Spleen (tissue), 11 donors: ENCODE measurements around the gene RASA3. TPM values are rescaled to one million over a fixed set of nuclear protein-coding genes. Genes with fewer than 3 reads are reported as not detected.
A peak's percentile ranks its signal among the peaks of the same experiment; 100 is the strongest.

Experiments
- DNase-seq: peaks from one replicate; pipeline ENCODE4 v3.0.0-alpha.2; 2020
- H3K27ac ChIP-seq, 8 donors: fragments of 200-600 bp; sonication (generic) in 7 of 8; 1 replicate in 4 of 8; 2 replicates in 4 of 8; pipeline versions ENCODE4 v1.5.0 to v1.8.0; 2016 to 2021; ENCODE audit warnings: inconsistent platforms in 4 of 8, mild to moderate bottlenecking in 4 of 8, moderate library complexity in 1 of 8
- H3K27me3 ChIP-seq, 7 donors: fragments of 200-600 bp; sonication (generic) in 6 of 7; replicated peaks in 1 of 7; 1 replicate in 4 of 7; 2 replicates in 3 of 7; pipeline versions ENCODE4 v1.5.0 to v1.8.0; 2016 to 2021; ENCODE audit warnings: inconsistent platforms in 3 of 7, mild to moderate bottlenecking in 1 of 7
- H3K36me3 ChIP-seq, 6 donors: fragments of 200-600 bp; sonication (generic) in 5 of 6; 1 replicate in 4 of 6; 2 replicates in 2 of 6; pipeline versions ENCODE4 v1.5.0 to v1.8.0; 2016 to 2021; ENCODE audit warnings: inconsistent platforms in 2 of 6
- H3K4me1 ChIP-seq, 6 donors: fragments of 200-600 bp; sonication (generic) in 5 of 6; 1 replicate in 3 of 6; 2 replicates in 3 of 6; pipeline versions ENCODE4 v1.5.0 to v1.8.0; 2016 to 2021; ENCODE audit warnings: inconsistent platforms in 3 of 6
- H3K4me3 ChIP-seq, 8 donors: fragments of 200-600 bp; sonication (generic) in 7 of 8; 1 replicate in 4 of 8; 2 replicates in 4 of 8; pipeline versions ENCODE4 v1.5.0 to v1.8.0; 2016 to 2021; ENCODE audit warnings: inconsistent platforms in 4 of 8, mild to moderate bottlenecking in 4 of 8, moderate library complexity in 2 of 8
- H3K9me3 ChIP-seq, 8 donors: fragments of 200-600 bp; sonication (generic) in 7 of 8; 1 replicate in 4 of 8; 2 replicates in 4 of 8; pipeline versions ENCODE4 v1.5.0 to v1.8.0; 2016 to 2021; ENCODE audit warnings: inconsistent platforms in 4 of 8
- CTCF ChIP-seq, 11 experiments: fragments of 200-600 bp in 7 of 11; fragments of 450-650 bp in 4 of 11; sonication (generic) in 4 of 11; IDR thresholded peaks in 8 of 11; conservative IDR thresholded peaks in 3 of 11; 1 replicate in 7 of 11; 2 replicates in 4 of 11; pipeline versions ENCODE4 v1.4.0 to v1.8.0; 2016 to 2021; ENCODE audit warnings: antibody characterized with exemption in 11 of 11, inconsistent platforms in 4 of 11, mild to moderate bottlenecking in 1 of 11
- POLR2A ChIP-seq, 3 donors: fragments of 450-650 bp; IDR thresholded peaks; one replicate each; pipeline ENCODE4 v1.5.1; 2017; ENCODE audit warnings: antibody characterized with exemption in 3 of 3, mild to moderate bottlenecking in 1 of 3
- POLR2AphosphoS5 ChIP-seq, 3 donors: sonication (generic); formaldehyde crosslinking; IDR thresholded peaks; one replicate each; pipeline ENCODE4 v1.5.1; 2017; ENCODE audit warnings: antibody characterized with exemption in 3 of 3
- WGBS, 5 donors: extraction: QIAGEN DNeasy Blood & Tissue Kit in 3 of 5; methylation state at CpG; one replicate each; pipeline versions ENCODE4 v1.1.5 to v1.1.7; 2013 to 2018; 5-methylcytosine and 5-hydroxymethylcytosine counted together
- intact Hi-C: fragments of 100-400 bp; cut with DNase I; formaldehyde crosslinking; loops from one replicate; pipeline ENCODE4 v1.15.0; 2023; ENCODE audit warnings: low total_unique reads
- polyA plus RNA-seq, 3 donors: library from polyadenylated mRNA; stranded (reverse); fragments of 200-250 nt; gene quantifications; one replicate each; pipeline ENCODE4 v1.2.1, GENCODE V29; 2013
- total RNA-seq, 7 donors: library from RNA; depleted of rRNA in 3 of 7; stranded (reverse); fragments of >200 nt in 3 of 7; fragmentation: NEBNext Ultra II Directional in 4 of 7; extraction: Animal tissue kit (Norgen Biotek cat#: 25700) in 4 of 7; gene quantifications; one replicate each; pipeline versions ENCODE4 v1.1.0 to v1.2.1, GENCODE V29; 2016 to 2021
- donor health status: healthy with polysubstance abuse.
- donor health status: DM: no; HTN: no; CAD: no; lungs with moderate emphysema.
- donor health status: DM: no; HTN: no; CAD: no.
- donor health status: Bipolar disorder and iron deficiency.
- donor health status: healthy.
- donor health status: DM: no; HTN: no; CAD: no.
- donor health status: DM: yes; HTN: yes; CAD: no.

The RASA3 gene
- total and polyA plus RNA-seq, 10 donors, result 11.7 to 52.8 (median 47.7) TPM

GRCh38 chr13:113964251-113964995 is 168.0 kb downstream of the RASA3 start:
- H3K27ac ChIP-seq, result no peak overlapping the region
- DNase-seq, result peak; percentile 49
- no peak overlapping the region for H3K4me3 ChIP-seq
- peaks cover 0 to 22% (median 0%) of the 10 kb centered on the region in 6 donors for H3K36me3 ChIP-seq
- 88 to 95% (median 93%) methylated on average over 16 to 21 of the region's 21 CpGs for WGBS, 5 donors
- intact Hi-C loops, result no loop called here
- H3K27me3 ChIP-seq, result no peaks in the 10 kb centered on the region
- TF ChIP-seq POLR2AphosphoS5 (IDR thresholded peaks at IDR 0.05) (no peak), POLR2A (IDR thresholded peaks at IDR 0.05) (no peak)
- H3K4me1 ChIP-seq, result peaks cover 0 to 7% (median 0%) of the 10 kb centered on the region in 6 donors
- peaks cover 0 to 16% (median 13%) of the 10 kb centered on the region in 8 donors for H3K9me3 ChIP-seq

DNA sequence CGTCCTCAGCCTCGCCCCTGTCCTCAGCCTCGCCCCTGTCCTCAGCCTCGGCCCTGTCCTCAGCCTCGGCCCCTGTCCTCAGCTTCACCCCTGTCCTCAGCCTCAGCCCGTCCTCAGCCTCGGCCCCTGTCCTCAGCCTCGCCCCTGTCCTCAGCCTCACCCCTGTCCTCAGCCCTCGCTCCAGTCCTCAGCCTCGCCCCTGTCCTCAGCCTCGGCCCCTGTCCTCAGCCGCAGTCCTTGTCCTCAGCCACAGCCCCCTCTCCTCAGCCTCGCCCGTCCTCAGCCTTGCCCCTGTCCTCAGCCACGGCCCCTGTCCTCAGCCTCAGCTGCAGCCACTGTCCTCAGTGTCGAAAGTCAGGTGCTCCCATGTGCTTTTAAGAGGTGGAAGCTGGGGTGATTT is 169.0 kb downstream of the RASA3 start:
- Histone ChIP-seq H3K36me3 (peaks cover 0 to 15% (median 0%) of the 10 kb centered on the region in 6 donors), H3K27ac (no peak overlapping the region), H3K4me3 (no peak overlapping the region), H3K4me1 (peaks cover 0 to 4% (median 0%) of the 10 kb centered on the region in 6 donors), H3K9me3 (peaks cover 0 to 25% (median 20%) of the 10 kb centered on the region in 8 donors), H3K27me3 (no peaks in the 10 kb centered on the region)
- peak; percentile 52 for DNase-seq
- WGBS, 5 donors, result 83 to 97% (median 94%) methylated on average over 16 of the region's 16 CpGs
- intact Hi-C loops, result no loop called here
- TF ChIP-seq POLR2A (IDR thresholded peaks at IDR 0.05), result no peak
- TF ChIP-seq CTCF (IDR thresholded peaks at IDR 0.05 in 8 of 11, conservative IDR thresholded peaks at IDR 0.05 in 3 of 11), result no peak
- TF ChIP-seq POLR2AphosphoS5 (IDR thresholded peaks at IDR 0.05), result no peak

DNA sequence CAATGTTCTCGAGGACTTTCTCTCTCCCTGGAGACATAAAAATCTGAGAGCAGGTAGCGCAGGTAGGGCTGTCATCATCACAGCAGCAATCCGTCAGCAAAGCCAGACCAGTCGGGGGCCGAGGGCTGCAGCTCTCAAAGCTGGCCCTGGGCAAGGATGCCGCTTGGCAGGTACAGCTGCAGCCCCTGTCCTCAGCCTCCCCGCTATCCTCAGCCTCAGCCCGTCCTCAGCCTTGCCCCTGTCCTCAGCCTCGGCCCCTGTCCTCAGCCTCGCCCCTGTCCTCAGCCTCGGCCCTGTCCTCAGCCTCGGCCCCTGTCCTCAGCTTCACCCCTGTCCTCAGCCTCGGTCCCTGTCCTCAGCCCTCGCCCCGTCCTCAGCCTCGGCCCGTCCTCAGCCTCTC is 169.4 kb downstream of the RASA3 start:
- peaks cover 0 to 28% (median 20%) of the 10 kb centered on the region in 8 donors for H3K9me3 ChIP-seq
- WGBS, 5 donors, result 80 to 96% (median 92%) methylated on average over 14 to 17 of the region's 17 CpGs
- DNase-seq, result peak; percentile 63
- H3K27ac ChIP-seq, result no peak overlapping the region
- intact Hi-C loops, result no loop called here
- H3K4me1 ChIP-seq, result peaks cover 0 to under 1% (median 0%) of the 10 kb centered on the region in 6 donors
- peaks cover 0 to 12% (median 0%) of the 10 kb centered on the region in 6 donors for H3K36me3 ChIP-seq
- TF ChIP-seq POLR2A (IDR thresholded peaks at IDR 0.05) (no peak), POLR2AphosphoS5 (IDR thresholded peaks at IDR 0.05) (no peak), CTCF (IDR thresholded peaks at IDR 0.05 in 8 of 11, conservative IDR thresholded peaks at IDR 0.05 in 3 of 11) (no peak)
- H3K4me3 ChIP-seq, result no peak overlapping the region
- H3K27me3 ChIP-seq, result no peaks in the 10 kb centered on the region

DNA sequence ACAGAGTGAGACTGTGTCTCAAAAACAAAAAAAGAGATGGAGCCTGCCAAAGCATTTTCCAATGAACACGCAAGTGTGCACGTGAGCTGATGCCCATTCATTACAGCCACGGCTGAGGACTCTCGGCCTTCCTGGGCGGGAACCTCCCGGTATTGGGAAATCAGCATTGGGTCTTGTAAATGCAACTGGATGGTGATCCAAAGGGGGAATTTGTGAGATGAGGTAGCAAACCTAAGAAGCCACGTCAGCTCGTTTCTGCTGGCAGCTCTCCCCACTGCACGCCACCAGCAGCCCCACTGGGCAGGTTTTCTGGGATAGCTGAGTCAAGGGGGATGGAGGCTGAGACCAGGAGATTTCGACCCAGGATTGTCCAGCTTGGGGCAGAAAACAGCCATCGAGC is 170.0 kb downstream of the RASA3 start:
- H3K9me3 ChIP-seq, result peaks cover 0 to 28% (median 20%) of the 10 kb centered on the region in 8 donors
- no peak overlapping the region for H3K27ac ChIP-seq
- no peak overlapping the region for H3K4me3 ChIP-seq
- no peak for TF ChIP-seq CTCF (IDR thresholded peaks at IDR 0.05 in 8 of 11, conservative IDR thresholded peaks at IDR 0.05 in 3 of 11)
- TF ChIP-seq POLR2AphosphoS5 (IDR thresholded peaks at IDR 0.05), result no peak
- no peak for TF ChIP-seq POLR2A (IDR thresholded peaks at IDR 0.05)
- H3K36me3 ChIP-seq, result peaks cover 0 to 6% (median 0%) of the 10 kb centered on the region in 6 donors
- intact Hi-C loops, result no loop called here
- H3K4me1 ChIP-seq, result no peaks in the 10 kb centered on the region
- 80 to 94% (median 92%) methylated on average over 11 of the region's 11 CpGs for WGBS, 5 donors
- H3K27me3 ChIP-seq, result no peaks in the 10 kb centered on the region
- DNase-seq, result peak; percentile 34
